Osteoblast (primary cell): ENCODE measurements around the gene CAMTA1. TPM values are rescaled to one million over a fixed set of nuclear protein-coding genes. Genes with fewer than 3 reads are reported as not detected.

Source experiments
- DNase-seq: peaks from one replicate; pipeline ENCODE4 v3.0.0; 2011; ENCODE audit warnings: low spot score, mixed read lengths; ENCODE audit not compliant: insufficient read length; ENCODE audit errors: missing footprints
- H2AFZ ChIP-seq: 2 replicates; pipeline ENCODE4 v1.6.0; 2011; ENCODE audit warnings: mild to moderate bottlenecking, low read length
- H3K27ac ChIP-seq: 2 replicates; pipeline ENCODE4 v1.5.1; 2011; ENCODE audit warnings: mild to moderate bottlenecking, low read depth, low read length, moderate library complexity
- H3K27me3 ChIP-seq: 2 replicates; pipeline ENCODE4 v1.6.0; 2012; ENCODE audit warnings: mild to moderate bottlenecking, control low read depth, inconsistent platforms, low read length, moderate library complexity; ENCODE audit not compliant: insufficient read depth
- H3K36me3 ChIP-seq: 2 replicates; pipeline ENCODE4 v1.5.1; 2011; ENCODE audit warnings: mild to moderate bottlenecking, low read length, control low read depth, moderate library complexity; ENCODE audit not compliant: insufficient read depth
- H3K4me1 ChIP-seq: 2 replicates; pipeline ENCODE4 v1.5.1; 2011; ENCODE audit warnings: mild to moderate bottlenecking, low read length, control low read depth, moderate library complexity; ENCODE audit not compliant: insufficient read depth
- H3K4me2 ChIP-seq: 2 replicates; pipeline ENCODE4 v1.6.0; 2011; ENCODE audit warnings: mild to moderate bottlenecking, low read length; ENCODE audit not compliant: insufficient read depth
- H3K4me3 ChIP-seq: fragments of 200-600 bp; sonication (generic); 3 replicates; pipeline ENCODE4 v1.5.1; 2012; ENCODE audit warnings: mild to moderate bottlenecking, low read length, inconsistent platforms; ENCODE audit not compliant: insufficient read depth
- H3K79me2 ChIP-seq: 2 replicates; pipeline ENCODE4 v1.6.0; 2012; ENCODE audit warnings: mild to moderate bottlenecking, low read length, control low read depth, inconsistent platforms; ENCODE audit not compliant: insufficient read depth
- H3K9me3 ChIP-seq: 2 replicates; pipeline ENCODE4 v1.5.1; 2011; ENCODE audit warnings: low read depth, low read length, control low read depth
- H4K20me1 ChIP-seq: 2 replicates; pipeline ENCODE4 v1.6.0; 2012; ENCODE audit warnings: mild to moderate bottlenecking, low read length, control low read depth; ENCODE audit not compliant: insufficient read depth
- CTCF ChIP-seq: IDR thresholded peaks from 2 replicates; pipeline ENCODE4 v1.5.1; 2011; ENCODE audit warnings: mild to moderate bottlenecking, low read depth, low read length, moderate library complexity; ENCODE audit errors: extremely low read depth
- total RNA-seq: library from RNA; depleted of rRNA; stranded (reverse); fragments of >200 nt; gene quantifications from 2 replicates; pipeline ENCODE4 v1.2.3, GENCODE V29; 2012

The CAMTA1 gene
- total RNA-seq, 1 donor = 47.4 TPM

GRCh38 chr1:6815726-6816125, 30.5 kb downstream of the CAMTA1 start:
- peaks cover 71% of the 10 kb centered on the region for H3K79me2 ChIP-seq
- no peak for TF ChIP-seq CTCF
- H3K4me1 ChIP-seq = no peaks in the 10 kb centered on the region
- no peaks in the 10 kb centered on the region for H3K27me3 ChIP-seq
- no peaks in the 10 kb centered on the region for H3K36me3 ChIP-seq
- no peak overlapping the region for H3K4me3 ChIP-seq
- H2AFZ ChIP-seq = no peak overlapping the region
- no peaks in the 10 kb centered on the region for H3K9me3 ChIP-seq
- DNase-seq = peak; percentile 36
- peaks cover 19% of the 10 kb centered on the region for H4K20me1 ChIP-seq
- H3K27ac ChIP-seq = no peak overlapping the region
- H3K4me2 ChIP-seq = no peak overlapping the region

GRCh38 chr1:6819246-6820040, 34.2 kb downstream of the CAMTA1 start:
- Histone ChIP-seq H4K20me1 (peaks cover 7% of the 10 kb centered on the region), H3K9me3 (no peaks in the 10 kb centered on the region), H2AFZ (no peak overlapping the region), H3K79me2 (peaks cover 42% of the 10 kb centered on the region), H3K4me2 (no peak overlapping the region), H3K27me3 (no peaks in the 10 kb centered on the region), H3K27ac (no peak overlapping the region), H3K4me1 (no peaks in the 10 kb centered on the region), H3K36me3 (no peaks in the 10 kb centered on the region), H3K4me3 (no peak overlapping the region)
- no peak for TF ChIP-seq CTCF
- DNase-seq = no peak

GRCh38 chr1:6820899-6821298, 35.6 kb downstream of the CAMTA1 start:
- H3K79me2 ChIP-seq = peaks cover 33% of the 10 kb centered on the region
- H3K36me3 ChIP-seq = no peaks in the 10 kb centered on the region
- peaks cover 5% of the 10 kb centered on the region for H4K20me1 ChIP-seq
- H3K4me2 ChIP-seq = no peak overlapping the region
- DNase-seq = no peak
- TF ChIP-seq CTCF = no peak
- no peak overlapping the region for H3K4me3 ChIP-seq
- H2AFZ ChIP-seq = no peak overlapping the region
- no peaks in the 10 kb centered on the region for H3K9me3 ChIP-seq
- no peak overlapping the region for H3K27ac ChIP-seq
- no peaks in the 10 kb centered on the region for H3K27me3 ChIP-seq
- no peaks in the 10 kb centered on the region for H3K4me1 ChIP-seq

- no peak overlapping the region for H3K27ac ChIP-seq
- TF ChIP-seq CTCF = no peak
- H3K9me3 ChIP-seq = no peaks in the 10 kb centered on the region
- no peaks in the 10 kb centered on the region for H3K4me1 ChIP-seq
- H2AFZ ChIP-seq = no peak overlapping the region
- H3K4me2 ChIP-seq = peak overlapping the region; percentile 0
- peaks cover 2% of the 10 kb centered on the region for H4K20me1 ChIP-seq
- no peaks in the 10 kb centered on the region for H3K36me3 ChIP-seq
- H3K79me2 ChIP-seq = peaks cover 23% of the 10 kb centered on the region
- H3K27me3 ChIP-seq = no peaks in the 10 kb centered on the region
- no peak for DNase-seq
- H3K4me3 ChIP-seq = no peak overlapping the region
Measured at GRCh38 chr1:6822530-6823359, 37.5 kb downstream of the CAMTA1 start.
